Spleen (tissue), 11 donors: ENCODE results near the gene ATP4A. TPM values are rescaled to one million over a fixed set of nuclear protein-coding genes. Genes with fewer than 3 reads are reported as not detected.

Source experiments
- DNase-seq: peaks from one replicate; pipeline ENCODE4 v3.0.0-alpha.2; 2020
- H3K27ac ChIP-seq, 8 donors: fragments of 200-600 bp; sonication (generic) in 7 of 8; 1 replicate in 4 of 8; 2 replicates in 4 of 8; pipeline versions ENCODE4 v1.5.0 to v1.8.0; 2016 to 2021; ENCODE audit warnings: inconsistent platforms in 4 of 8, mild to moderate bottlenecking in 4 of 8, moderate library complexity in 1 of 8
- H3K27me3 ChIP-seq, 7 donors: fragments of 200-600 bp; sonication (generic) in 6 of 7; replicated peaks in 1 of 7; 1 replicate in 4 of 7; 2 replicates in 3 of 7; pipeline versions ENCODE4 v1.5.0 to v1.8.0; 2016 to 2021; ENCODE audit warnings: inconsistent platforms in 3 of 7, mild to moderate bottlenecking in 1 of 7
- H3K36me3 ChIP-seq, 6 donors: fragments of 200-600 bp; sonication (generic) in 5 of 6; 1 replicate in 4 of 6; 2 replicates in 2 of 6; pipeline versions ENCODE4 v1.5.0 to v1.8.0; 2016 to 2021; ENCODE audit warnings: inconsistent platforms in 2 of 6
- H3K4me1 ChIP-seq, 6 donors: fragments of 200-600 bp; sonication (generic) in 5 of 6; 1 replicate in 3 of 6; 2 replicates in 3 of 6; pipeline versions ENCODE4 v1.5.0 to v1.8.0; 2016 to 2021; ENCODE audit warnings: inconsistent platforms in 3 of 6
- H3K4me3 ChIP-seq, 8 donors: fragments of 200-600 bp; sonication (generic) in 7 of 8; 1 replicate in 4 of 8; 2 replicates in 4 of 8; pipeline versions ENCODE4 v1.5.0 to v1.8.0; 2016 to 2021; ENCODE audit warnings: inconsistent platforms in 4 of 8, mild to moderate bottlenecking in 4 of 8, moderate library complexity in 2 of 8
- H3K9me3 ChIP-seq, 8 donors: fragments of 200-600 bp; sonication (generic) in 7 of 8; 1 replicate in 4 of 8; 2 replicates in 4 of 8; pipeline versions ENCODE4 v1.5.0 to v1.8.0; 2016 to 2021; ENCODE audit warnings: inconsistent platforms in 4 of 8
- POLR2A ChIP-seq, 3 donors: fragments of 450-650 bp; IDR thresholded peaks; one replicate each; pipeline ENCODE4 v1.5.1; 2017; ENCODE audit warnings: antibody characterized with exemption in 3 of 3, mild to moderate bottlenecking in 1 of 3
- POLR2AphosphoS5 ChIP-seq, 3 donors: sonication (generic); formaldehyde crosslinking; IDR thresholded peaks; one replicate each; pipeline ENCODE4 v1.5.1; 2017; ENCODE audit warnings: antibody characterized with exemption in 3 of 3
- WGBS, 5 donors: extraction: QIAGEN DNeasy Blood & Tissue Kit in 3 of 5; methylation state at CpG; one replicate each; pipeline versions ENCODE4 v1.1.5 to v1.1.7; 2013 to 2018; 5-methylcytosine and 5-hydroxymethylcytosine counted together
- intact Hi-C: fragments of 100-400 bp; cut with DNase I; formaldehyde crosslinking; loops from one replicate; pipeline ENCODE4 v1.15.0; 2023; ENCODE audit warnings: low total_unique reads
- polyA plus RNA-seq, 3 donors: library from polyadenylated mRNA; stranded (reverse); fragments of 200-250 nt; gene quantifications; one replicate each; pipeline ENCODE4 v1.2.1, GENCODE V29; 2013
- total RNA-seq, 7 donors: library from RNA; depleted of rRNA in 3 of 7; stranded (reverse); fragments of >200 nt in 3 of 7; fragmentation: NEBNext Ultra II Directional in 4 of 7; extraction: Animal tissue kit (Norgen Biotek cat#: 25700) in 4 of 7; gene quantifications; one replicate each; pipeline versions ENCODE4 v1.1.0 to v1.2.1, GENCODE V29; 2016 to 2021
- TF ChIP-seq, protein P1 (sequence below), 11 experiments: fragments of 200-600 bp in 7 of 11; fragments of 450-650 bp in 4 of 11; sonication (generic) in 4 of 11; IDR thresholded peaks in 8 of 11; conservative IDR thresholded peaks in 3 of 11; 1 replicate in 7 of 11; 2 replicates in 4 of 11; pipeline versions ENCODE4 v1.4.0 to v1.8.0; 2016 to 2021; ENCODE audit warnings: antibody characterized with exemption in 11 of 11, inconsistent platforms in 4 of 11, mild to moderate bottlenecking in 1 of 11
- donor health status: healthy with polysubstance abuse.
- donor health status: DM: no; HTN: no; CAD: no; lungs with moderate emphysema.
- donor health status: DM: no; HTN: no; CAD: no.
- donor health status: Bipolar disorder and iron deficiency.
- donor health status: healthy.
- donor health status: DM: no; HTN: no; CAD: no.
- donor health status: DM: yes; HTN: yes; CAD: no.

Gene ATP4A
- total and polyA plus RNA-seq, 10 donors = not detected

DNA sequence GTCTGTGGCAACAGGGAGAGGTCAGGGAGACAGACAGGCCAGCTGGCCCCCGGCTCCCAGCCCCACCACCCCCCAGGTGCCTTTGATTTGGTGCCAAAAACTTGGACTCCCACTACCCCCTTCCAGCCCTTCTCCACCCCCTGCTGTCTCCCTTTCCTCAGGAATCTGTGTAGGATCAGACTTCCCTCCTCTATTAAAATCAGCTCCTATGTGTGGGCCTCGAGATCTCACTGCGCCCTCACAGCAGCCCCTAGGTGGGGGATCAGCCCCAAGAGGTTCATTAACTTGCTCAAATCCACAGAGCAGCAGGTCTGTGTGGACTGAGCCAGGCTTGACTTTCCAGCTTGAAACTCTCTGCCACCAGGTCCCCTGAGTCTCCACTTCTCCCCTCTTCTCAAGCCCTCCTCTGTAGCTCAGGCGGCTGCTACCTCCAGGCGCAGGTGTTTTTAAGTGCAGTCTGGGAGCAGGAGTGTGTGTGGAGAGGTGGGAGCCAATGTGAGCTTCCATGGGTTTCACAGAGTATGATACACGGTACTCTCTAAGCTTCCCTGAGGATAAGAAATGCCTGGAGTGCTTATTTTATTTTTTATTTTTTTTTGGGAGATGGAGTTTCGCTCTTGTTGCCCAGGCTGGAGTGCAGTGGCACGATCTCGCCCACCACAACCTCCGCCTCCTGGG is 28.5 kb downstream of the ATP4A start:
- Histone ChIP-seq H3K27me3 (peaks cover 0 to 71% (median 19%) of the 10 kb centered on the region in 7 donors), H3K36me3 (no peaks in the 10 kb centered on the region), H3K4me1 (peaks cover 2 to 17% (median 15%) of the 10 kb centered on the region in 6 donors), H3K4me3 (no peak overlapping the region), H3K9me3 (no peaks in the 10 kb centered on the region), H3K27ac (no peak overlapping the region)
- no peak for DNase-seq
- intact Hi-C loops = no loop called here
- 69 to 83% (median 77%) methylated on average over 10 of the region's 10 CpGs for WGBS, 5 donors
- TF ChIP-seq, protein P1, sequence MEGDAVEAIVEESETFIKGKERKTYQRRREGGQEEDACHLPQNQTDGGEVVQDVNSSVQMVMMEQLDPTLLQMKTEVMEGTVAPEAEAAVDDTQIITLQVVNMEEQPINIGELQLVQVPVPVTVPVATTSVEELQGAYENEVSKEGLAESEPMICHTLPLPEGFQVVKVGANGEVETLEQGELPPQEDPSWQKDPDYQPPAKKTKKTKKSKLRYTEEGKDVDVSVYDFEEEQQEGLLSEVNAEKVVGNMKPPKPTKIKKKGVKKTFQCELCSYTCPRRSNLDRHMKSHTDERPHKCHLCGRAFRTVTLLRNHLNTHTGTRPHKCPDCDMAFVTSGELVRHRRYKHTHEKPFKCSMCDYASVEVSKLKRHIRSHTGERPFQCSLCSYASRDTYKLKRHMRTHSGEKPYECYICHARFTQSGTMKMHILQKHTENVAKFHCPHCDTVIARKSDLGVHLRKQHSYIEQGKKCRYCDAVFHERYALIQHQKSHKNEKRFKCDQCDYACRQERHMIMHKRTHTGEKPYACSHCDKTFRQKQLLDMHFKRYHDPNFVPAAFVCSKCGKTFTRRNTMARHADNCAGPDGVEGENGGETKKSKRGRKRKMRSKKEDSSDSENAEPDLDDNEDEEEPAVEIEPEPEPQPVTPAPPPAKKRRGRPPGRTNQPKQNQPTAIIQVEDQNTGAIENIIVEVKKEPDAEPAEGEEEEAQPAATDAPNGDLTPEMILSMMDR (IDR thresholded peaks at IDR 0.05 in 8 of 11, conservative IDR thresholded peaks at IDR 0.05 in 3 of 11) = no peak
- TF ChIP-seq POLR2A (IDR thresholded peaks at IDR 0.05) (no peak), POLR2AphosphoS5 (IDR thresholded peaks at IDR 0.05) (no peak)

DNA sequence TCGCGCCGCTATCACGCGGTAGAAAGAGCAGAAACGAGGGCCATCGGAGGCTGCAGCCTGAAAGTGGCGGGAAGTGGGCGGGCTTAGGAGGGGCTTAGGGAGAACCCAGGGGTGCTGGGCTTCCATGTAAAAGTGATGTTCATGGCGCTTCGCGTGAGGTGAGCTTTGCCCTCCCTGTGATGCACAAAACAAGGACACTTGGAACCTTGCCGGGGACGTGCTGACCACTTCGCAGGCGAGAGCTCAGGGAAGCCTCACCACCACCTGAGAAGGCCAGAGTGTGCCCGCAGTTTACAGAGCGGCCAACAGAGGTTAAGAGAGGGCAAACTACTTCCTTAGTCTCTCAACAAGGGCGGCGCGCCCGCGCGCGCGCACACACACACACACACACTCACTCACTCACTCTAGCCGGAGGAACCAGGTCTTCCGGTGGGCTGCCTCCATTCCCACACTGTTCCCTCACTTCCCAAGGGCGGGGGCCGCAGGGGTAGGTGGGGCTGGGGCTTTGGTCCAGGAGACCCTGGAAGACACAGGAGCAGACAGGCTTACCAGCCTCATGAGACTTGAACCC is 29.6 kb downstream of the ATP4A start:
- Histone ChIP-seq H3K27ac (peak overlapping the region in 3 of 8 donors; percentile 23 to 54 (median 51)), H3K4me1 (peaks cover 2 to 17% (median 15%) of the 10 kb centered on the region in 6 donors), H3K27me3 (peaks cover 0 to 81% (median 25%) of the 10 kb centered on the region in 7 donors), H3K4me3 (peak overlapping the region in 3 of 8 donors; percentile 9 to 49 (median 12)), H3K36me3 (no peaks in the 10 kb centered on the region), H3K9me3 (no peaks in the 10 kb centered on the region)
- intact Hi-C loops = no loop called here
- peak; percentile 91 for DNase-seq
- WGBS, 5 donors = 1 to 10% (median 1%) methylated on average over 18 to 30 of the region's 30 CpGs
- TF ChIP-seq, protein P1 (IDR thresholded peaks at IDR 0.05 in 8 of 11, conservative IDR thresholded peaks at IDR 0.05 in 3 of 11) = no peak
- peak; percentile 32 to 70 (median 48) for TF ChIP-seq POLR2AphosphoS5 (IDR thresholded peaks at IDR 0.05)

DNA sequence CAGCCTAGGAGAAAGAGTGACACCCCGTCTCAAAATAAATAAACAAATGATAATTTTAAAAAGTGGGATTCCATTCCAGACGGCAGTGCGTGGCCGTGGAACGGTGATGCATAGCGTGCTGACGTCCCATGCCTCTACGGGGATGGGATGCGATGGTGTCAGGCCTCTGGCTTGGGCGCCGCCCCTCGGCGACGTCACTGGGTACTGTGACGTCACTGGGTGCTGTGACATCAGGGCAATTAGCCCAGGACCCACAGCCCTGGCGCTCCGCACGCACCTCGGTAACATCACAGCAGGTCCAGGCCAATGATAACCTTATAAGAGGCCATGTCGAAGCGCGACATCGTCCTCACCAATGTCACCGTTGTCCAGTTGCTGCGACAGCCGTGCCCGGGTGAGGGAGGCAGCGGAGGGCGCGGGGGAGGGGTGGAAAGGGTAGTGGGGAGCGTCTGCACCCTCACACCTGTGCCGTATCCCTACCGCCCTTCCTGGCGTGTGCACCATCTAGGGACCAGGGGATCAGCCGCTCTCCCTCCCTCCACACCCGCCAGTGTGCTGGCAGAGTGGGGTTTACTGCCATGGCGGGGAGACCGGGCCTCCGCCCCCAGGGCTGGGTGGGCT is 30.1 kb downstream of the ATP4A start, which contains the start of gene GAPDHS:
GAPDHS (plus strand) TSS at position 256 of the 621 bp plus-strand sequence; CDS start at position 328, 72 bp downstream.
- Histone ChIP-seq H3K4me1 (peaks cover 2 to 17% (median 15%) of the 10 kb centered on the region in 6 donors), H3K27me3 (peaks cover 0 to 87% (median 25%) of the 10 kb centered on the region in 7 donors), H3K27ac (peak within 1 kb of the TSS in 3 of 8 donors; percentile 23 to 54 (median 51)), H3K4me3 (peak within 1 kb of the TSS in 3 of 8 donors; percentile 9 to 49 (median 12)), H3K9me3 (no peaks in the 10 kb centered on the region), H3K36me3 (no peaks in the 10 kb centered on the region)
- DNase-seq = no peak
- 44 to 63% (median 50%) methylated on average over 37 to 39 of the region's 39 CpGs for WGBS, 5 donors
- intact Hi-C loops = no loop called here
- TF ChIP-seq POLR2AphosphoS5 (IDR thresholded peaks at IDR 0.05) = no peak
- TF ChIP-seq, protein P1 (IDR thresholded peaks at IDR 0.05 in 8 of 11, conservative IDR thresholded peaks at IDR 0.05 in 3 of 11) = no peak
- TF ChIP-seq POLR2A (IDR thresholded peaks at IDR 0.05) = no peak

DNA sequence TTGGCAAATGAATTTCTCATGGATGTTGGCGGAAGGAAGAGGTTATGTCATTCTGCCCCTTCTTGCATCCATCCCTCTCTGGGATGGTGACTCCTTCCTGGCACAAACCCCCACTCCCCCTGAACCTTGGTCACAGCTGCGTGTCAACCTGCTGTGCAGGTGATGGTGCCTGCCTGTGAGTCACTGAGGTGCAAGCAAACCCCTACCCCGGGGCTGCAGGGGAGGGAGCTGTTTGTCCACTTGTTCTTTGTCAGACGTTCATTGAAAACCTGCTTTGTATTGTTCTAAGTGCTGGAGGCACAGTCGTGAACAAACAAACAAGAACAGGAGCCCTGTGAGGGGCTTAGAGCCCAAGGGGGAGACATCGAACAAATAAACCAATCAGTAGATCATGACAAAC is 32.2 kb downstream of the ATP4A start:
- Histone ChIP-seq H3K4me3 (no peak overlapping the region), H3K36me3 (no peaks in the 10 kb centered on the region), H3K4me1 (peaks cover 2 to 17% (median 15%) of the 10 kb centered on the region in 6 donors), H3K27ac (no peak overlapping the region), H3K27me3 (peaks cover 0 to 97% (median 25%) of the 10 kb centered on the region in 7 donors), H3K9me3 (no peaks in the 10 kb centered on the region)
- 62 to 72% (median 65%) methylated on average over 6 of the region's 6 CpGs for WGBS, 5 donors
- TF ChIP-seq, protein P1 (IDR thresholded peaks at IDR 0.05 in 8 of 11, conservative IDR thresholded peaks at IDR 0.05 in 3 of 11) = no peak
- TF ChIP-seq POLR2AphosphoS5 (IDR thresholded peaks at IDR 0.05) = no peak
- intact Hi-C loops = no loop called here
- DNase-seq = no peak
